SHP77 treated with DMSO at 0.1 percent for 48 hours (cell line): ENCODE results near the gene HIF3A.
"Not testable (repeated sequence)": the region's sequence is repeated elsewhere in the genome, so short reads cannot be mapped to it uniquely, and the experiment has no call there.

Source experiments
- DNase-seq: peaks from one replicate; lab custom pipeline; 2025; lab: John Stamatoyannopoulos, UW

The HIF3A gene

DNA sequence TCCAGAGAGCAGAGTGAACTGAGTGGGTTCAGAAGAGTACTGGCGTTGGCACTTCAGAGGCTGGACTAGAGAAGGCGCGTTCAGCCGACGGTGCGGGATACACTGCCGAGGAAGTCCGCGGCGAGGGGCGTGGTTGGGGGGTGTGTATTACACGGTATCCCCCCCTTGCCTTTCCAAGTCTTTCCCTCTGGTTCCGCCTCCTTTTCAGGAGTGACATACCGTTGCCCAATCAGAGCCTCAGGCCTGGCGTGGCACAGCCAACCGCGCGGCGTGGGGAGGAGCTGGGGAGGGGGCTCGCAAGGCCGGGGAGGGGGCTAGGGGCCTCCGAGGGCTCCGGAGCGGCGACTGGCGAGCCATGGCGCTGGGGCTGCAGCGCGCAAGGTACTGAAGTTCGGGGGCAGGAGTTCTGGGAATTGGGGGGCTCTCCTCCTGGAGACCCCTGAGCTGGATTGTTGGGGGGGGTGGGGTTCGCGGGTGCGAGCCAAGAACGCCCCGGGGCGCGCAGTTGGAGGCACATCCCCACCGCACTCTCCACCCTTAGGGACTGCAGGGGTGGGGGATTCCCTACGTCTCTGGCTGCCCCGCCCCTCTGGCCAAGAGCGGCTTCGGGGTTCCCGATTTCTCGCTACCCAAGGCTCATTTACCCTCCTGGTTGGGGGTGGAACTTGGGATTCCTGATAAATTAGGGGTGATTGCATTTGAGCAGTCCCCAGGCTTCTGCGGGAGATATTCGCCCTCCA is at the start of gene HIF3A:
Gene HIF3A (plus strand): TSS at position 321 of the 740 bp plus-strand sequence. CDS start 35 bp downstream, at position 356.
- DNase-seq: no peak

GRCh38 chr19:46250076-46250735 is 46.6 kb upstream of the HIF3A start:
- no peak for DNase-seq

DNA sequence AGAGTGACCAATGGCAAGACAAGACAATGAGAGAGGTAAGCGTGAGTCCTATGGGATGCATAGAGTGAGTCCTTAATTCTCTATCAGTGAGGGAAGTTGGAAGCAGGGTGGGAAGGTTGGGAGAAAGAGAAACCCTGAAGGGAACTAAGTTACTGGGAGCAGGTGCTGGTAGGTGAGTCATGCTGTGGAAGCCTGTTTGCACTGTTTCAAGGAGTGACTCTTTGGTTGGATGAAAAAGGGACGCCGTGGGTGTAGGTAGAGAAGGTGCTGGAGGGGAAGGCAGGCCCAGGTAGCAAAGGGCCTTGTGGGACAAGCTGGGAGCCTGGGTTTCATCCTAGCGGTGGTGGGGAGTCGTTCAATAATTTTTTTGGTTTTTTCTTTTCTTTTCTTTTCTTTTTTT is 45.4 kb upstream of the HIF3A start:
- DNase-seq: no peak

DNA sequence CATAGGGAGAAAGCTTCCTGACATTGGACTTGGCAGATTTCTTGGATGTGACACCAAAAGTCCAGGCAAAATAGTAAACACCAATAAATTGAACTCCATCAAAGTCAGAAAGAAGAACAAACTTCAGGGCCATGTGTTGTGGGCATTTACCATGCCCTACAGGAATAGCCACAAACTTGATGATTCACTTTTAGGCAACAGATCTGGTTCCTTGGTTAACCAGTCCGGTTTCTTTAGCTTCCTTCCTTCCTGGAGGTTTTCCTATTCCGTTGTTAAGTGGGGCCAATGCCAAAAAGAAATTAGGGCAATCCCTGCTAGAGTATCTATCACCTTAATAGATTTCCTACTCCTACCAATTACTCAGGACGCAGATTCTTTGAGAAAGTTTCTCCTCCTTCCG is 42.1 kb upstream of the HIF3A start:
- no peak for DNase-seq

DNA sequence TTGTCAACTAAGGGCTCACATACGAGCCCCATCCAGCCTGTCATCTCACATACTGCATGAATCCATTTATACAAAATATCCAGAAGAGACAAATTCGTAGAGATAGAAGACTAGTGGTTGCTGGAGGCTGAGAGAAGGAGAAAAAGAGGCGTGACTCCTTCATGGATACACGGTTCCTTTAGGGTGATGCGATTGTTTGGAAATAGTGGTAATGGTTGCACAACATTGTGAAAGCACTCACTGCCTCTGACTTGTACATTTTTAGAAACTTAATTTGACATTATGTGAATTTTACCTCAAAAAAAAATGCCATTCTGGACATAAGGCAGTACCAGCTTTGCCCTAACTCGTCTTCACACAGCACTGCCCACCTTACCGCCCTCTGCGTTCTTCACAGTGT is 40.0 kb upstream of the HIF3A start:
- DNase-seq: no peak

DNA sequence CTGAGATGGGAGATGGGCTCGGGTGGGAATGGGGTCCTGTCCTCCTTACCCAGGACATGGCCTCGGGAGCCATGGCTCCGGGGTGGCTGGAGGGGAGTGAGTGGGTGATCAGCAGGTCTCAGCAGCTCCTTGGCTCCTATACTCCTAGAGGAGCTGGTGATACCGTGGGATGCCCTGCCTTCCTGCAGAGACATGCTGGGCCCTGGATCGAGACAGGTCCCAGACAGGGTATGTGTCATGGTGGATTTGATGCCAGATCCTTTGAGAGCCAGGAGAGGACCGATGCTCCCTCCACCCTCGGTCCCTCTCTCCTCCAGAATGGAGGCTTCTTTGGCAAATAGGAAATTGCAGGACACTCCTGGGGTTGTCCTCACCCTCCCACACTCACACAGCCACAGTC is 35.3 kb upstream of the HIF3A start:
- DNase-seq: not testable (repeated sequence)

- DNase-seq: not testable (repeated sequence)
Observed at GRCh38 chr19:46262684-46263296, 34.1 kb upstream of the HIF3A start.

DNA sequence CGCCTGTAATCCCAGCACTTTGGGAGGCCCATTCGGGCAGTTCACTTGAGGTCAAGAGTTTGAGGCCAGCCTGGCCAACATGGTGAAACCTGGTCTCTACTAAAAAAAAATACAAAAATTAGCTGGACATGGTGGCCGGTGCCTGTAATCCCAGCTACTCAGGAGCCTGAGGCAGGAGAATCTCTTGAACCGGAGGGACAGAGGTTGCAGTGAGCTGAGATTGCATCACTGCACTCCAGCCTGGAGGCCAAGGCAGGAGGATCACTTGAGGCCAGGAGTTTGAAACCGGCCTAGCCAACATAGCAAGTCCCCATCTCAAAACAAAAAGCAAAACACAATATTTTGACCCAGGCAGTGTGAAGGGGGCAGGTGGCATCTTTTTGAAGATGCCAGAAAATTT is 32.0 kb upstream of the HIF3A start:
- not testable (repeated sequence) for DNase-seq

DNA sequence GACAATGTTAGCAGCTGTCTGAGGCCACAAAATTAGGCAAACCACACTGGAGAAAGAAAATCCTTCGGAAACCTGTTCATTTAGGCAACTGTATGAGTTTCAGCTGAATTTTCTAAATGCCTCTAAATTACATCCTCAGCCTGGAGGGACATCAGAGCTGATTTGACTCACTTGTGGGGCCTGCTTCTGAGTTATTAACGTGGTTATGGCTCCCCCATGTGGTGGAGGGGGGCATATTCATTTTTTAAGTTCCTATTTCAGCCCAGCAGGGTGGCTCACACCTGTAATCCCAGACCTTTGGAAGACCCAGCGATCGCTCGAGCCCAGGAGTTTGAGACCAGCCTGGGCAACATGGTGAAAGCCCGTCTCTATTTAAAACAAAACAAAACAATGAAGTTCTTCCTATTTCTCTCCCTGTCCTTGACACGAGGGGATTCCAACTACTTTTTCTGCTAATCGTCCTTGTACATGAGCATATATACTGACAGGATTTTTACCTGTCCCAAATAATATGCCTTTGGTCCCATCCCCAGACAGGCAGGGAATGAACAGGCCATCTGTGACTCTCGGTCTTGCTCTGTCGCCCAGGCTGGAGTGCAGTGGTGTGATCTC is 31.5 kb upstream of the HIF3A start:
- peak; percentile 17 for DNase-seq

DNA sequence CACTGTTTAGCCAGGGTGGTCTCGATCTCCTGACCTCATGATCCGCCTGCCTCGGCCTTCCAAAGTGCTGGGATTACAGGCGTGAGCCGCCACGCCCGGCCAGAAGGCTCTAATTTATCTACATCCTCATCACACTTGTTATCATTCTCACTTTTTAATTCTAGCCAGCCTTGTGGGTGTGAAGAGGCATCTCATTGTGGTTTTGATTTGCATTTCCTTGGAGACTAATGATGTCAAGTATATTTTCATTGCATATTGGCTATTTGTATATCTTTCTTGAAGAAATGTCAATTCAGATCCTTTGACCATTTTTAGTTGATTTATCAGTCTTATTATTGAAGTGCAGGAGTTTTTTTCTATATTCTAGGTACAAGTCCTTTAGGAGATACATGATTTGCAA is 27.7 kb upstream of the HIF3A start:
- DNase-seq: no peak

- DNase-seq: no peak
Observed at GRCh38 chr19:46270521-46271256, 26.2 kb upstream of the HIF3A start.

DNA sequence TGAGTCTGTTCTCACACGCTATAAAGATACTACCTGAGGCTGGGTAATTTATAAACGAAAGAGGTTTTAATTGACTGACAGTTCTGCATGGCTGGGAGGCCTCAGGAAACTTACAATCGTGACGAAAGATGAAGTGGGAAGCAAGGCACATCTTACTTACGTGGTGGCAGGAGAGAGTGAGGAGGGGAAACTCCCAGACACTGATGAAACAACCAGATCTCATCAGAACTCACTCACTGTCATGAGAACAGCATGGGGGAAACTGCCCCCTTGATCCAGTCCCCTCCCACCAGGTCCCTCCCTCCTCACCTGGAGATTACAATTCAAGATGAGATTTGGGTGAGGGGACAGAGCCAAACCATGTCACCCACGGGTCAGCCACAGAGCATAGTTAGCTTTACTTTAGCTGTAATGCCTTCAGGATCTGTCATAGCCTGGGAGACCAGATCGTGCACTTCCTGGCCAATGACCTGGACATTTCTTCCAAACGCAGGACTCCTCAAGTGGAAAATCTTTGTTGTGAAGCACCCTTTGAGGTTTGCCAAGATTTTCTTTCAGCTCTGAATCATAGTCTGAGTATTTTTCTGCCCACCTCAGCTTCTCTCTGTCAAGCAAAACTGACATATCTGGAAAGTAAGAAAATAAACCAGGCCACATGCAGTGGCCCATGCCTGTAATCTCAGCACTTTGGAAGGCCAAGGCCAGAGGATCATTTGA is 25.2 kb upstream of the HIF3A start:
- no peak for DNase-seq

GRCh38 chr19:46273931-46274330 is 22.9 kb upstream of the HIF3A start:
- DNase-seq: not testable (repeated sequence)

DNA sequence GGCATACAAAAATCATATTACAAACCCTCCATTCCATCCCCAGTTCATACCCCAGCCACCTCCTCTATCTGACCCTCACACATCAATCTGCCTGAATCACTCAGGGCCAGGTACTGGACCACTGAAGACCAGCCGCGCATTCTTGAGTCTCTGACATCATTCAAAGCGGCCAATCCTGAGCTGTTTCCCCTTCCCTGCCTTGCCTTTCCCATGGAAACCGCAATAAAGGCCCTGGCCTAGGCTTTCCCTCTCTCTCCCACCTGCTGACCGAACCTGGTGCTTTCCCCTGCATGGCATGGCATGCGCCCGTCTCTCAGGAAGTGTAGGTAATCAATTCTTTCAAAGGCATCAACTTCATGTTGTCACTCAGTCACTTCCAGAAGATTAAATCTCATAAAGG is 17.7 kb upstream of the HIF3A start:
- DNase-seq: no peak

DNA sequence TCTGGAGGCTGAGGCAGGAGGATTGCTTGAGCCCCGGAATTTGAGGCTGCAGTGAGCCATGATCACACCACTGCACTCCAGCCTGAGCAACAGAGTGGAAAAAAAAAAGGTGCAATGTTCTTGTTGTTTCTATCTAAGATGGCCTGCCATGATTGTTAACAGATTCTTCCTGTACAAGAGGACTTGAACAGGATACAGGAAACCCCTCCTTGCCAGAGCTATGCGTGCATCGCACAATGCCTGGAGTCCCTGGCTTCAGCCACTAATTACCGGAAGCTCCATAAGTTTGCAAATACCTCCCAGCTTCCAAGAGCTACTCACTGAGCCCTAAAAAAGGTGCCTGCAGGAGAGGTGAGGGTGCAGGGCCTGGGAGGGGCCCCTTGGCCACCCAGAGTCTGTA is 13.1 kb upstream of the HIF3A start:
- DNase-seq: no peak

DNA sequence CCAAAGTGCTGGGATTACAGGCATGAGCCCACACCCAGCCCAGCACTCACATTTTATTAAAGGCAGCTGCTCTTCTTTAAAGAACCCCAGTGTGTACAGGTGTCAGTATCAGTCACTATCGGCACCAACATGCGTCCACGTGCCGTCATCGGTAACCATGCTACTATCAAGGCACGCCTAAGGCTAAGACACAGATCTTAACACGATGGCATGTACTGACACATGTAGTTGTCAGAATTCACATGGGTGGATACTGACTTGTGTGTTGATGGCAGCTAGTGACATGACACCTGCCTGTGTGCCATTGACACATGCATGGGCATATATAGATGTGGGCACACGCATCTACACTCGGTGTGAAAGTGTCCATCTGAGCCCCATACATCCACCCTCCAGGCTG is 12.2 kb upstream of the HIF3A start:
- no peak for DNase-seq

- no peak for DNase-seq
Observed at GRCh38 chr19:46287585-46287984, 9.3 kb upstream of the HIF3A start.

GRCh38 chr19:46288896-46289588 is 7.8 kb upstream of the HIF3A start:
- no peak for DNase-seq

DNA sequence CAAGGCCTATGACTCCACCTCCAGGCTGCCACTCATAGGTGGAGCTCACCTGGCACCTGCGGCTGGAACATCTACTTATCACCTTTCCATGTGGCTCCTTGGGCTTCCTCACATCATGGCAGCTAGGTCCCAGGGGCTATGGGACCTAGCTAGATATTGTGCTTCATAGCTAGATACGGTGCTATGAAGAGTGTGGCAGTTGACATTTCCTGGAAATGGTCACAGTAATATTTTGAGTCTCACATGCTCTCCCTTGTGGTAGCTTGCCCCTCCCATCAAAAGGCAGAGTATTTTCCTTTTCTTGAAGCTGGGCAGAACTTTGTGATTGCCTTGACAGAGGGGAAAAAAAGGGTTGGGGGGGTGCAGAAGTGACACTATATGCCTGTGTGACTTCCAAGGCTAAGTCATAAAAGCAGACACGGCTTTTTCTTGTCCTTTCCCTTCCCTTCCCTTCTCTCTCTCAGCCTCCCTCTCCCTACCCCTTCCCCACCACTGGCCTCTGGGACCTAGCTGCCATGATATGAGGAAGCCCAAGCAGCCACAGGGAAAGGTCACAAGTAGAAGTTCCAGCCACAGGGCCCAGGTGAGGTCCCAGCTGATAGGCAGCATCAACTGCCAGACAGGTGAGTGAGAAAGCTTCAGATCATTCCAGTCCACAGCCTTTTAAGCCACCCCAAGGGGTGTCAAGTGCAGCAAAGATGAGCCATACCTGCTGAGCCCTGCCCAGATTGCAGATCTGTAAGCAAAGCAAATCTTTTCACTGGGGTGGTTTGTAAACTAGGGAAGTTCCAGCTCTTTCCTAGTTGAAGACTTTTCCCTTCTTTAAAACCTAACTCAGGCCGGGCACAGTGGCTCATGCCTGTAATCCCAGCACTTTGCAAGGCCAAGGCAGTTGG is 6.9 kb upstream of the HIF3A start:
- no peak for DNase-seq

DNA sequence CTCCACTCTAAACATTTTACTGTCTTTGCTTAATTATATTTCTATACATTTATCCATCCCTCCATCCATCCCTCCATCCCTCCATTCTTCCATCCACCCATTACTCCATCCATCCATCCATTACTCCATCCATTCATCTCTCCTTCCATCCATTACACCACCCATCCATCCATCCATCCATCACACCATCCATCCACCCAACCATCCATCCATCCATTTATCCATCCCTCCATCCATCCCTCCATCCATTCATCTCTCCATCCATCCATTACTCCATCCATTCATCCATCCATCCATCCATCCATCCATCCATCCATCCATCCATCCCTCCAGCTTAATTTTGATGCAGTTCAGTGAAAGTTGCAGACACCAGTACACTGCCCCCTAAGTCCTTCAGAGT is 5.0 kb upstream of the HIF3A start:
- DNase-seq: no peak
